A673 (cell line): Measurements from ENCODE around the gene LIME1. TPM values are rescaled to one million over a fixed set of nuclear protein-coding genes. Genes with fewer than 3 reads are reported as not detected.

Experiments
- BruUV-seq: library from RNA; stranded (reverse); fragments of 400-500 nt; replicated peaks from 2 replicates; lab custom pipeline; 2021; lab: Mats Ljungman, UMichigan
- CTCF ChIA-PET: fragments of 300-600 bp; sonication (Branson Sonifier 250); formaldehyde crosslinking; loops from one replicate; lab custom pipeline; 2022; ENCODE audit warnings: antibody characterized with exemption; lab: Charles Lee
- POLR2A ChIA-PET: fragments of 300-600 bp; sonication (Branson Sonifier 250); formaldehyde crosslinking; loops from one replicate; lab custom pipeline; 2022; ENCODE audit warnings: antibody characterized with exemption; ENCODE audit not compliant: low non-redundant PET; lab: Charles Lee
- DNase-seq: peaks from one replicate; pipeline ENCODE4 v3.0.0-alpha.2; 2015; ENCODE audit warnings: low spot score
- H3K27ac ChIP-seq: fragments of 200-600 bp; sonication (generic); 2 replicates; pipeline ENCODE4 v1.5.1; 2016; ENCODE audit warnings: mixed run types, low read depth, mild to moderate bottlenecking, mixed read lengths, antibody characterized with exemption, low read length; ENCODE audit not compliant: poor library complexity, severe bottlenecking
- H3K27me3 ChIP-seq: fragments of 200-600 bp; sonication (generic); replicated peaks from 2 replicates; pipeline ENCODE4 v1.6.1; 2017; ENCODE audit warnings: mixed run types, low read depth, mild to moderate bottlenecking, mixed read lengths, antibody characterized with exemption, low read length; ENCODE audit not compliant: insufficient read depth, poor library complexity
- H3K36me3 ChIP-seq: fragments of 200-600 bp; sonication (generic); 2 replicates; pipeline ENCODE4 v1.6.1; 2016; ENCODE audit warnings: mixed run types, mild to moderate bottlenecking, mixed read lengths, antibody characterized with exemption, low read length; ENCODE audit not compliant: insufficient read depth, poor library complexity, severe bottlenecking
- H3K4me1 ChIP-seq: fragments of 200-600 bp; sonication (generic); 2 replicates; pipeline ENCODE4 v1.6.1; 2017; ENCODE audit warnings: mixed run types, mild to moderate bottlenecking, mixed read lengths, antibody characterized with exemption, low read length; ENCODE audit not compliant: insufficient read depth, poor library complexity, severe bottlenecking
- H3K4me3 ChIP-seq: fragments of 200-600 bp; sonication (generic); 2 replicates; pipeline ENCODE4 v1.5.1; 2016; ENCODE audit warnings: low read depth, mixed run types, mild to moderate bottlenecking, mixed read lengths, low read length; ENCODE audit not compliant: poor library complexity, severe bottlenecking
- H3K9me3 ChIP-seq: fragments of 200-600 bp; sonication (generic); 2 replicates; pipeline ENCODE4 v1.6.1; 2016; ENCODE audit warnings: mixed run types, low read depth, mild to moderate bottlenecking, mixed read lengths, antibody characterized with exemption, low read length; ENCODE audit not compliant: poor library complexity, severe bottlenecking
- EZH2 ChIP-seq: fragments of 200-600 bp; sonication (generic); IDR thresholded peaks from 2 replicates; pipeline ENCODE4 v1.6.1; 2017; ENCODE audit warnings: borderline replicate concordance, low read depth, mild to moderate bottlenecking, mixed read lengths, antibody characterized with exemption, low read length; ENCODE audit not compliant: poor library complexity, severe bottlenecking
- intact Hi-C: fragments of 100-400 bp; cut with micrococcal nuclease; formaldehyde crosslinking; loops from one replicate; pipeline ENCODE4 v1.10.0; 2022; ENCODE audit not compliant: unreplicated experiment
- total RNA-seq: library from RNA; stranded (reverse); gene quantifications from 2 replicates; pipeline ENCODE4 v1.2.3, GENCODE V29; 2021
- TF ChIP-seq, protein P1 (sequence below): fragments of 300-800, 200-600 bp; sonication (generic); conservative IDR thresholded peaks from 2 replicates; pipeline ENCODE4 v1.5.1; 2017; ENCODE audit warnings: low read depth, mild to moderate bottlenecking, antibody characterized with exemption, low read length, moderate library complexity, mixed read lengths

Gene LIME1
- total RNA-seq, 1 experiment from 2014 or later, result 16.3 TPM

DNA sequence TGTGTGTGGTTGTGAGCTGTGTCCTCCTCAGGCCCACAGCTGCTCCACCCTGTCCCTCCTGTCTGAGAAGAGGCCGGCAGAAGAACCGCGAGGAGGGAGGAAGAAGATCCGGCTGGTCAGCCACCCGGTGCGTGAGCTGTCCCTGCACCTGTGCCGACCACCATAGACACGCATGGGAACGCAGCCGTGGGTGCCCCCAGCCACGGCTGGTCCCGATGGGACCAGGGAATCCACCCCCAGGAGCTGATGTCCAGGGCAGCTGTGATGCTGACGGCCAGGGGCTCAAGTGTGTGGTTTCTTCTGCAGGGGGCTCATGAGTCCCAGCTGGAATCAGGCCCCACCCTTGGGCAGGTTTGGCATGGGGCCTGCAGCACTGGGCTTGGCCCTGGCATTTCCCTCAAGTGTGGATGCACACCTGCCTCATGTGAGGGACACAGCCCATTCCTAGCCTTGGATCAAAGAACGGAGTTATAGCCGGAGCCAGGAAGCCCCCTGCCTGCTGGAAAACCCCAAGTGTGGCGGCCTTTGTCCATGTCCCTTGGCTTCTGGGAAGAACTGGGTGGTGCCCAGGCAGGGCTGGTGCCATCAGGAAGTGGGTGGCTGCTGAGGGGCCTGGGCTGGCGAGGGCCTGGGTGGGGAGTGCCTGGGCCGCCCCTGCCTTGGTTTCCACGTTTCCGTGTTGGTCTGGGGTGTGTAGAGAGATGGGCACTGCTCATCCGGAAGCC lies 44.6 kb upstream of the LIME1 start:
- intact Hi-C loops, result no loop called here
- POLR2A ChIA-PET, result no interaction called here

DNA sequence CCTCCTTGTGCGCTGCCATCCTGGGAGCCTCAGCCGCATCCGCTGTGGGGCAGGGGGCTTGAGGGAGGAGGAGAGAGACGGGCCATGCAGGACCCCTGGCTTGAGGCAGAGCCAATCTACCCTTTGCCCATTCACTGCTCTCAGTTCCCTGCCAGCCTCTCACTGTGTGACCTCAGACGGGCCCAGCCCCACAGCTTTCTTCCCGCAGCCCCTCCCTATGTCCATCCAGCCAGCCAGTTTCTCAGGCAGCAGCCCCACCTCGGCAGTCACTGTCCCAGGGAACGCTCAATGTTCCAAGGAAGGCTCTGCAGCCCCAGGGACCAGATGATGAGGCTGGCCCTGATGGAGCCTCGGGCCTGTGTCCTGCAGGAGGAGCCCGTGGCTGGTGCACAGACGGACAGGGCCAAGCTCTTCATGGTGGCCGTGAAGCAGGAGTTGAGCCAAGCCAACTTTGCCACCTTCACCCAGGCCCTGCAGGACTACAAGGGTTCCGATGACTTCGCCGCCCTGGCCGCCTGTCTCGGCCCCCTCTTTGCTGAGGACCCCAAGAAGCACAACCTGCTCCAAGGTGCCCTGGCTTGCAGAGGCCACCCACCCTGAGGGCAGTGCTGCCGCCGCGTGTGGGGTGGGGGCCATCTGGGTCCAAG lies 43.9 kb upstream of the LIME1 start:
- TF ChIP-seq EZH2, result no peak
- TF ChIP-seq, protein P1, sequence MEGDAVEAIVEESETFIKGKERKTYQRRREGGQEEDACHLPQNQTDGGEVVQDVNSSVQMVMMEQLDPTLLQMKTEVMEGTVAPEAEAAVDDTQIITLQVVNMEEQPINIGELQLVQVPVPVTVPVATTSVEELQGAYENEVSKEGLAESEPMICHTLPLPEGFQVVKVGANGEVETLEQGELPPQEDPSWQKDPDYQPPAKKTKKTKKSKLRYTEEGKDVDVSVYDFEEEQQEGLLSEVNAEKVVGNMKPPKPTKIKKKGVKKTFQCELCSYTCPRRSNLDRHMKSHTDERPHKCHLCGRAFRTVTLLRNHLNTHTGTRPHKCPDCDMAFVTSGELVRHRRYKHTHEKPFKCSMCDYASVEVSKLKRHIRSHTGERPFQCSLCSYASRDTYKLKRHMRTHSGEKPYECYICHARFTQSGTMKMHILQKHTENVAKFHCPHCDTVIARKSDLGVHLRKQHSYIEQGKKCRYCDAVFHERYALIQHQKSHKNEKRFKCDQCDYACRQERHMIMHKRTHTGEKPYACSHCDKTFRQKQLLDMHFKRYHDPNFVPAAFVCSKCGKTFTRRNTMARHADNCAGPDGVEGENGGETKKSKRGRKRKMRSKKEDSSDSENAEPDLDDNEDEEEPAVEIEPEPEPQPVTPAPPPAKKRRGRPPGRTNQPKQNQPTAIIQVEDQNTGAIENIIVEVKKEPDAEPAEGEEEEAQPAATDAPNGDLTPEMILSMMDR, result no peak
- no TSS peak for BruUV-seq
- H3K9me3 ChIP-seq, result no peaks in the 10 kb centered on the region
- no peak for DNase-seq
- H3K27ac ChIP-seq, result no peak overlapping the region
- ChIA-PET CTCF (no interaction called here), POLR2A (no interaction called here)
- no peaks in the 10 kb centered on the region for H3K4me1 ChIP-seq
- no peak overlapping the region for H3K4me3 ChIP-seq
- intact Hi-C loops, result no loop called here
- no peaks in the 10 kb centered on the region for H3K27me3 ChIP-seq
- H3K36me3 ChIP-seq, result peaks cover 10% of the 10 kb centered on the region

More for the DNA sequence above, 44.6 kb upstream of the LIME1 start:
- no peak for DNase-seq
- CTCF ChIA-PET, result no interaction called here
- H3K9me3 ChIP-seq, result no peaks in the 10 kb centered on the region
- H3K36me3 ChIP-seq, result peaks cover 10% of the 10 kb centered on the region
- H3K4me3 ChIP-seq, result no peak overlapping the region
- H3K4me1 ChIP-seq, result no peaks in the 10 kb centered on the region
- TF ChIP-seq, protein P1, result no peak
- no peak for TF ChIP-seq EZH2
- no TSS peak for BruUV-seq
- H3K27me3 ChIP-seq, result no peaks in the 10 kb centered on the region
- no peak overlapping the region for H3K27ac ChIP-seq

DNA sequence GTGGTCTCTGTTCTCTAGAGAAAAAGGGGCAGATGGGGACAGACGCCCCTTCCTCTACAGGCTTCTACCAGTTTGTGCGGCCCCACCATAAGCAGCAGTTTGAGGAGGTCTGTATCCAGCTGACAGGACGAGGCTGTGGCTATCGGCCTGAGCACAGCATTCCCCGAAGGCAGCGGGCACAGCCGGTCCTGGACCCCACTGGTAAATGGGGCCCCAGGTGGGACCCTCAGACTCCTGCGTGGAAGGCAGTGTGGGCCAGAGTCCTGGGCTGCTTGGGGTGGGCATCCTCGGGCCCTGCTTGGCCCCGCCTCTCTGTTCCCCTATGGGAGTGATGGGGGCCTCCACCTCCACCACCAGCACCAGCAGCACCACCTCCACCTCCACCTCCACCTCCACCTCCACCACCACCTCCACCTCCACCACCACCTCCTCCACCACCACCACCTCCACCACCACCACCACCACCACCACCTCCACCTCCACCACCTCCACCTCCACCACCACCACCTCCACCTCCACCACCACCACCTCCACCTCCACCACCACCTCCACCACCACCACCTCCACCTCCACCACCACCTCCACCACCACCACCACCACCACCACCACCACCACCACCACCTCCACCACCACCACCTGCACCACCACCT lies 43.3 kb upstream of the LIME1 start:
- H3K9me3 ChIP-seq, result no peaks in the 10 kb centered on the region
- no TSS peak for BruUV-seq
- no peak overlapping the region for H3K4me3 ChIP-seq
- ChIA-PET CTCF (no interaction called here), POLR2A (no interaction called here)
- intact Hi-C loops, result no loop called here
- no peaks in the 10 kb centered on the region for H3K4me1 ChIP-seq
- H3K36me3 ChIP-seq, result peaks cover 10% of the 10 kb centered on the region
- no peaks in the 10 kb centered on the region for H3K27me3 ChIP-seq
- TF ChIP-seq EZH2, result no peak
- TF ChIP-seq, protein P1, result no peak
- H3K27ac ChIP-seq, result no peak overlapping the region
- DNase-seq, result no peak
